GM19468 (cell line): ENCODE measurements around the gene HSF2BP.
"Not testable (repeated sequence)": the region's sequence is repeated elsewhere in the genome, so short reads cannot be mapped to it uniquely, and the experiment has no call there.

ENCODE experiments used
- ATAC-seq: cut with Tn5 transposase; IDR thresholded peaks from one replicate; pipeline ENCODE4 v1.9.1; 2021; ENCODE audit warnings: mild to moderate bottlenecking, moderate library complexity, moderate number of reproducible peaks; ENCODE audit not compliant: unreplicated experiment; ENCODE audit errors: extremely low read depth

HSF2BP gene

GRCh38 chr21:43488235-43488634 lies 171.1 kb downstream of the HSF2BP start:
- ATAC-seq, result not testable (repeated sequence)

- not testable (repeated sequence) for ATAC-seq
Measured at GRCh38 chr21:43486051-43486450, 173.2 kb downstream of the HSF2BP start.

DNA sequence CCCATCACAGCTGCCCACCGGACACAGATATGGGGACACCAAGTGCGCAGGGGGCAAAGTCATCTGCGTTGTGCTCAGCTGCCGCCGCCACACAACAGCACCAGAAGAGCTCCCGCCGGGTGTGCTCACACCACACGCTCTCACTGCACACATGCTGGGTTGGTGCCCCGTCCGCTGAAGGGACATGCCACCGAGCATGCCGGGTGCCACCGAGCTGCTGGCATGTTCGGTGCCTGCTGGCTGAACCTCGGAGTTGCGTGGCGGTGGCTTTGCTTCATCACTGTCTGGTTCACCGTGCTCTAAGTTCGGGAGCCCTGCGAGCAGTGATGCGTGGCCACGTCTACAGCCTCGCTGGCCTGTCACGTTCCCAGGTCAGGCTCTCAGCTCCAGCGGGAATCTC lies 174.3 kb downstream of the HSF2BP start:
- ATAC-seq, result not testable (repeated sequence)

- not testable (repeated sequence) for ATAC-seq
Measured at GRCh38 chr21:43479197-43479596, 180.1 kb downstream of the HSF2BP start.
